Measurements from ENCODE around the gene AVPR2.

DNA sequence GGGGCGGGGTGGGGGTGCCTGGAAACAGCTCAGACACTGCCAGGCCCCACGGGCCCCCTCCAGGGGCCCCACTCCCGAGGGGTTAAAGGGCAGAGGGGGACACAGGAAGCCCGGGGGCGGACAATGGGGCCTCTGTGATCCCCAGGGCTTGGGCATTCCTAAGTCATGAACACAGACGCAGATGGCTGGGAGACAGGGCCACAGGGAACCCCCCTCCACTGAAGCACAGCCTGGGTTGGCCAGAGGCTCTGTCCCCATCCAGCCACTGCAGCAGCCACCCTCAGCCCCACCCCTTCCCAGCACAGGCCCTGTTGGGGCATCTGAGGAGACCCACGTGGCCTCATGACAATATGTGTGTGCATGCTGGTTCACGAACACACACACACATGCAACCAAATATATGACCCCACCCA is 22.4 kb upstream of the AVPR2 start:
- no peak for TF ChIP-seq EZH2 (IDR thresholded peaks at IDR 0.05)
- TF ChIP-seq, protein P1, sequence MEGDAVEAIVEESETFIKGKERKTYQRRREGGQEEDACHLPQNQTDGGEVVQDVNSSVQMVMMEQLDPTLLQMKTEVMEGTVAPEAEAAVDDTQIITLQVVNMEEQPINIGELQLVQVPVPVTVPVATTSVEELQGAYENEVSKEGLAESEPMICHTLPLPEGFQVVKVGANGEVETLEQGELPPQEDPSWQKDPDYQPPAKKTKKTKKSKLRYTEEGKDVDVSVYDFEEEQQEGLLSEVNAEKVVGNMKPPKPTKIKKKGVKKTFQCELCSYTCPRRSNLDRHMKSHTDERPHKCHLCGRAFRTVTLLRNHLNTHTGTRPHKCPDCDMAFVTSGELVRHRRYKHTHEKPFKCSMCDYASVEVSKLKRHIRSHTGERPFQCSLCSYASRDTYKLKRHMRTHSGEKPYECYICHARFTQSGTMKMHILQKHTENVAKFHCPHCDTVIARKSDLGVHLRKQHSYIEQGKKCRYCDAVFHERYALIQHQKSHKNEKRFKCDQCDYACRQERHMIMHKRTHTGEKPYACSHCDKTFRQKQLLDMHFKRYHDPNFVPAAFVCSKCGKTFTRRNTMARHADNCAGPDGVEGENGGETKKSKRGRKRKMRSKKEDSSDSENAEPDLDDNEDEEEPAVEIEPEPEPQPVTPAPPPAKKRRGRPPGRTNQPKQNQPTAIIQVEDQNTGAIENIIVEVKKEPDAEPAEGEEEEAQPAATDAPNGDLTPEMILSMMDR (IDR thresholded peaks at IDR 0.05): no peak

All from neural progenitor cell (in vitro differentiated cells).